Smooth muscle cell (in vitro differentiated cells): Measurements from ENCODE around the gene RBM33. TPM values are rescaled to one million over a fixed set of nuclear protein-coding genes. Genes with fewer than 3 reads are reported as not detected.

Source experiments
- DNase-seq: peaks from one replicate; lab custom pipeline; 2025; ENCODE audit not compliant: unreplicated experiment; lab: John Stamatoyannopoulos, UW
- H2AFZ ChIP-seq: fragments of 200-600 bp; sonication (generic); 2 replicates; pipeline ENCODE4 v1.6.0; 2016; ENCODE audit warnings: antibody characterized with exemption, low read depth, mild to moderate bottlenecking
- H3F3A ChIP-seq: fragments of 200-600 bp; sonication (generic); 2 replicates; pipeline ENCODE4 v1.6.0; 2017; ENCODE audit warnings: antibody characterized with exemption, low read depth
- H3K27ac ChIP-seq: fragments of 200-600 bp; sonication (generic); 2 replicates; pipeline ENCODE4 v1.5.1; 2016; ENCODE audit warnings: low read depth, mild to moderate bottlenecking
- H3K27me3 ChIP-seq: fragments of 200-600 bp; sonication (generic); 2 replicates; pipeline ENCODE4 v1.6.1; 2016; ENCODE audit warnings: low read depth, mild to moderate bottlenecking
- H3K36me3 ChIP-seq: fragments of 200-600 bp; sonication (generic); 2 replicates; pipeline ENCODE4 v1.5.1; 2016; ENCODE audit warnings: low read depth
- H3K4me1 ChIP-seq: fragments of 200-600 bp; sonication (generic); 2 replicates; pipeline ENCODE4 v1.5.1; 2016; ENCODE audit warnings: low read depth
- H3K4me2 ChIP-seq: fragments of 200-600 bp; sonication (generic); 2 replicates; pipeline ENCODE4 v1.6.0; 2016; ENCODE audit warnings: mild to moderate bottlenecking
- H3K4me3 ChIP-seq: fragments of 200-600 bp; sonication (generic); 2 replicates; pipeline ENCODE4 v1.5.1; 2016; ENCODE audit warnings: mild to moderate bottlenecking
- H3K79me2 ChIP-seq: fragments of 200-600 bp; sonication (generic); 2 replicates; pipeline ENCODE4 v1.6.0; 2016; ENCODE audit warnings: low read depth, mild to moderate bottlenecking
- H3K9ac ChIP-seq: fragments of 200-600 bp; sonication (generic); 2 replicates; pipeline ENCODE4 v1.6.0; 2016; ENCODE audit warnings: low read depth
- H3K9me3 ChIP-seq: fragments of 200-600 bp; sonication (generic); replicated peaks from 2 replicates; pipeline ENCODE4 v1.5.1; 2016; ENCODE audit warnings: low read depth
- H4K20me1 ChIP-seq: fragments of 200-600 bp; sonication (generic); 2 replicates; pipeline ENCODE4 v1.6.0; 2016; ENCODE audit warnings: low read depth
- WGBS: methylation state at CpG from one replicate; pipeline ENCODE4 v1.1.7; 2016; ENCODE audit warnings: low lambda C conversion rate; 5-methylcytosine and 5-hydroxymethylcytosine counted together
- polyA plus RNA-seq: library from polyadenylated mRNA; unstranded; fragments of >200 nt; fragmentation: Nextera tagmentation; extraction: Ambion mirVana; gene quantifications from 2 replicates; pipeline ENCODE4 v1.2.1, GENCODE V29; 2016
- total RNA-seq: library from RNA; depleted of rRNA; stranded (reverse); fragments of >200 nt; gene quantifications from 2 replicates; pipeline ENCODE4 v1.2.3, GENCODE V29; 2014
- TF ChIP-seq, protein P1 (sequence below): fragments of 200-600 bp; sonication (generic); IDR thresholded peaks from 2 replicates; pipeline ENCODE4 v1.5.1; 2017; ENCODE audit warnings: borderline replicate concordance, mild to moderate bottlenecking, antibody characterized with exemption; ENCODE audit not compliant: insufficient read depth, poor library complexity, severe bottlenecking

Gene RBM33
- total and polyA plus RNA-seq, 2 experiments from 2014 or later: 22.5 to 25.3 TPM

DNA sequence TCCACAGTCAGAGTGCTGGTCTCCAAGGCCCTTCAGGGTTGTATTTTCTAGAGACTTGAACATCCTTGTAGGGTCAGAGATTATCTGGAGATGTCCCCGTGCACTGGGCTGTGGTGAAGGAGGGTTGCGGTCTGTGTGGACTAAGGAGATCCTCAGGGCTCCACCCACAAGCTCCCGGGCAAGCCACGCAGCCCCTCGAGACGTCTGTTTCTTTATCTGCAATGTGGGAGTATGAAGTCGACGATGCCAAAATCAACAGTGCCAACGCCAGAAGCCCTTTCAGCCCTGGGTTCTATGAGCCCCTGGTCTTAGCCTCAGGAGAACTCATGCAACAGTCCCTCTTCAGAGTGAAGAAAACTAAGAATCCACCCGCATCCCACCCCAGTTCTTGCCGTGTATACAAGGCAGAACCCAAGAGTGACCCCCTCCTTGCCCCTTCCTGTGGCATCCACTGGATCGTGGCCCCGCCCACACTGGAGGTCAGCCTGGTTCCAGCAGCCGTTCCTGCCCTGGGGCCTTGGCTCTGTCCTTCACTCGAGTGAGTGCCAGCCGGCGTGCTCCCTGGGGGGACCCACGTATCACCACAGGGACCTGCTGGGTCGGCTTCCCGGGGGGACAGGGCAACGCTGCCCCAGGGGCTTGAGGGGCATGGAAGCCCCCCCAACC, 173.8 kb downstream of the RBM33 start:
- 78% methylated on average over 20 of the region's 21 CpGs for WGBS
- peaks cover 51% of the 10 kb centered on the region for H3K27me3 ChIP-seq

DNA sequence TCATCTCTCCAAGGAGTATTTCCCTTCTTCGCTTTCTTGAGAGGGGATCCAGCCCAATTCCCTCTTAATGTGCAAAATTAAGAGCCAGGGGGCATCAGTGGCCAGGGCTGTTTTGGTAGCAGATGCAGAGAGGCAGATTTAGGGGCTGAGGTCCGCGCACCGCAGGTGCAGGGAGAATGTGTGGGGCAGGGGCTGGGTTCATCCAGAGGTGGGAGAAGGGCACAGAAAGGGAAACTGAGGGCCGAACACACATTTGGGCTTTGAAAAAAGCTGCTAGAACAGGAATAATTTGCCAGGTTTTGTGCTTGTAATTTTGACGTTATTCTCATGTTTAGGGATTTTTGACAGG, 174.3 kb downstream of the RBM33 start:
- no peaks in the 10 kb centered on the region for H3K79me2 ChIP-seq
- TF ChIP-seq, protein P1, sequence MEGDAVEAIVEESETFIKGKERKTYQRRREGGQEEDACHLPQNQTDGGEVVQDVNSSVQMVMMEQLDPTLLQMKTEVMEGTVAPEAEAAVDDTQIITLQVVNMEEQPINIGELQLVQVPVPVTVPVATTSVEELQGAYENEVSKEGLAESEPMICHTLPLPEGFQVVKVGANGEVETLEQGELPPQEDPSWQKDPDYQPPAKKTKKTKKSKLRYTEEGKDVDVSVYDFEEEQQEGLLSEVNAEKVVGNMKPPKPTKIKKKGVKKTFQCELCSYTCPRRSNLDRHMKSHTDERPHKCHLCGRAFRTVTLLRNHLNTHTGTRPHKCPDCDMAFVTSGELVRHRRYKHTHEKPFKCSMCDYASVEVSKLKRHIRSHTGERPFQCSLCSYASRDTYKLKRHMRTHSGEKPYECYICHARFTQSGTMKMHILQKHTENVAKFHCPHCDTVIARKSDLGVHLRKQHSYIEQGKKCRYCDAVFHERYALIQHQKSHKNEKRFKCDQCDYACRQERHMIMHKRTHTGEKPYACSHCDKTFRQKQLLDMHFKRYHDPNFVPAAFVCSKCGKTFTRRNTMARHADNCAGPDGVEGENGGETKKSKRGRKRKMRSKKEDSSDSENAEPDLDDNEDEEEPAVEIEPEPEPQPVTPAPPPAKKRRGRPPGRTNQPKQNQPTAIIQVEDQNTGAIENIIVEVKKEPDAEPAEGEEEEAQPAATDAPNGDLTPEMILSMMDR: no peak
- H3K9ac ChIP-seq: no peak overlapping the region
- H3K4me1 ChIP-seq: no peaks in the 10 kb centered on the region
- H3F3A ChIP-seq: no peaks in the 10 kb centered on the region
- H3K36me3 ChIP-seq: no peaks in the 10 kb centered on the region
- no peaks in the 10 kb centered on the region for H4K20me1 ChIP-seq
- no peak overlapping the region for H3K4me2 ChIP-seq
- DNase-seq: no peak
- peaks cover 47% of the 10 kb centered on the region for H3K27me3 ChIP-seq
- no peak overlapping the region for H3K4me3 ChIP-seq
- H3K27ac ChIP-seq: no peak overlapping the region
- H3K9me3 ChIP-seq: no peaks in the 10 kb centered on the region
- 78% methylated on average over 6 of the region's 6 CpGs for whole genome bisulfite sequencing
- H2AFZ ChIP-seq: no peak overlapping the region

More for the DNA sequence above, 173.8 kb downstream of the RBM33 start:
- H3K4me2 ChIP-seq: no peak overlapping the region
- no peak overlapping the region for H2AFZ ChIP-seq
- TF ChIP-seq, protein P1: no peak
- H3K9ac ChIP-seq: no peak overlapping the region
- no peaks in the 10 kb centered on the region for H3K36me3 ChIP-seq
- no peaks in the 10 kb centered on the region for H3K4me1 ChIP-seq
- H3K9me3 ChIP-seq: no peaks in the 10 kb centered on the region
- no peaks in the 10 kb centered on the region for H3F3A ChIP-seq
- H3K4me3 ChIP-seq: no peak overlapping the region
- H4K20me1 ChIP-seq: no peaks in the 10 kb centered on the region
- no peak overlapping the region for H3K27ac ChIP-seq
- DNase-seq: no peak
- no peaks in the 10 kb centered on the region for H3K79me2 ChIP-seq

DNA sequence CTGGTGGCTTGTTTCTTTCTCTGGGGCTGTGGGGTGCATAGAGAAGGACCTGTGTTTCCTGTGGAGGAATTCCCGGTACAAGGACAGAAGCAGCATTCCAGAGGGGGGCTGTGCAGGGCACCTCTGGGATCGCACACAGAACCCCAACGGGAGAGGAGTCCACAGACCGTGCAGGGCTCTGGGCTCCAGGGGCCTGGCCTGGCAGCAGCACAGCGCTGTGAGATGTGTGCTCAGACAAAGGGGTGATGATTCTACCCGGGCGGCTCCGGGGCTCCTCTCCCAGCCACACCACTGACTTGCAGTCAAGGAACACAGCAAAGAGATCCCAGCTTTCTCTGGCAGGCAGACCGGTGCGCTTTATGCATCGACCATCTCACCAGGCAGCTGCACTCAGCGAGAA, 174.7 kb downstream of the RBM33 start:
- no peaks in the 10 kb centered on the region for H3K36me3 ChIP-seq
- no peak overlapping the region for H3K4me2 ChIP-seq
- no peak for DNase-seq
- H3K4me1 ChIP-seq: no peaks in the 10 kb centered on the region
- peaks cover 46% of the 10 kb centered on the region for H3K27me3 ChIP-seq
- no peaks in the 10 kb centered on the region for H3K9me3 ChIP-seq
- WGBS: 90% methylated on average over 12 of the region's 12 CpGs
- no peak overlapping the region for H3K9ac ChIP-seq
- H3K4me3 ChIP-seq: no peak overlapping the region
- no peaks in the 10 kb centered on the region for H3K79me2 ChIP-seq
- H2AFZ ChIP-seq: no peak overlapping the region
- H3F3A ChIP-seq: no peaks in the 10 kb centered on the region
- TF ChIP-seq, protein P1: no peak
- no peak overlapping the region for H3K27ac ChIP-seq
- no peaks in the 10 kb centered on the region for H4K20me1 ChIP-seq

DNA sequence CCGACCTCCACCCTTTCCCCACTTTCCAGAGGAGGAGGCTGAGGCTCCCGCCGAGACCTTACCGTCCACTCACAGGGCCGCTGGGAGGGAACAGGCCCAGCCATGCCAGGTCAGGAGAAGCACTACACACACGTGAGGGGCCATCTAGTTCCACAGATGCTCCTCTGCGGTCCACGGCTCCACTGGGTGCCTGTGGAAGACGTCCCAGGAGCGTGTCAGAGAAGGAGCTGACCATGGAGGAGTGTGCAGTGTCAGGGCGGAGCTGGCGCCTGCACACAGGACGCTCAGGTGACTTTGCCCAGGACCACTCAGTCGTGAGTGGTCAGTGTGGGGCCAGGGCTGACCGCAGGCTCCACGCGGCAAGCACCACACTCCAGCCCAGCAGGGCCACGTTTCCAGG, 175.8 kb downstream of the RBM33 start:
- H3K79me2 ChIP-seq: no peaks in the 10 kb centered on the region
- no peaks in the 10 kb centered on the region for H4K20me1 ChIP-seq
- H3K4me1 ChIP-seq: no peaks in the 10 kb centered on the region
- no peak for DNase-seq
- H3K36me3 ChIP-seq: no peaks in the 10 kb centered on the region
- no peak overlapping the region for H2AFZ ChIP-seq
- TF ChIP-seq, protein P1: no peak
- no peaks in the 10 kb centered on the region for H3K9me3 ChIP-seq
- peaks cover 43% of the 10 kb centered on the region for H3K27me3 ChIP-seq
- no peak overlapping the region for H3K9ac ChIP-seq
- H3F3A ChIP-seq: no peaks in the 10 kb centered on the region
- 89% methylated on average over 18 of the region's 18 CpGs for WGBS
- H3K4me3 ChIP-seq: no peak overlapping the region
- H3K27ac ChIP-seq: no peak overlapping the region
- no peak overlapping the region for H3K4me2 ChIP-seq
